A549 (cell line): Measurements from ENCODE around the gene PLXNB2. TPM values are rescaled to one million over a fixed set of nuclear protein-coding genes. Genes with fewer than 3 reads are reported as not detected.

Source experiments
- ATAC-seq, 2 experiments: fragments of 200-7000 bp in 1 of 2; fragments of >200 bp in 1 of 2; cut with Nextera tagmentation in 1 of 2; cut with Tn5 transposase in 1 of 2; 3 replicates each; pipeline versions ENCODE4 v1.8.0 to v1.9.1; 2018 to 2020; ENCODE audit warnings: mild to moderate bottlenecking in 1 of 2, moderate library complexity in 1 of 2
- CTCF ChIA-PET: fragments of 300-600 bp; sonication (Branson Sonifier 250); formaldehyde crosslinking; extraction: SDS; loops from one replicate; lab custom pipeline; 2021; ENCODE audit warnings: antibody characterized with exemption, inconsistent platforms; lab: Yijun Ruan, JAX
- POLR2A ChIA-PET: fragments of 350-600 bp; formaldehyde crosslinking; extraction: SDS; loops from one replicate; lab custom pipeline; 2021; ENCODE audit warnings: antibody characterized with exemption, inconsistent platforms; lab: Yijun Ruan, JAX
- DNase-seq, 2 experiments: peaks; one replicate each; pipeline versions ENCODE4 v3.0.0 to v3.0.0-alpha.2; 2011 to 2016; ENCODE audit warnings: low read depth in 1 of 2, low spot score in 1 of 2
- FAIRE-seq: peaks from 2 replicates; lab custom pipeline; 2011; peaks lifted over from hg19 to GRCh38; lab: Jason Lieb, UNC
- H3K27ac ChIP-seq, 2 experiments: fragments of >200 bp; sonication (Bioruptor Twin); formaldehyde crosslinking; 3 replicates each; pipeline ENCODE4 v1.5.1; 2016 to 2017
- H3K4me1 ChIP-seq: fragments of >200 bp; sonication (Bioruptor Twin); formaldehyde crosslinking; 3 replicates; pipeline ENCODE4 v1.6.1; 2016
- H3K4me2 ChIP-seq: fragments of >200 bp; sonication (Bioruptor Twin); formaldehyde crosslinking; 3 replicates; pipeline ENCODE4 v1.6.1; 2016
- H3K4me3 ChIP-seq: fragments of >200 bp; sonication (Bioruptor Twin); formaldehyde crosslinking; 3 replicates; pipeline ENCODE4 v1.5.1; 2016
- H3K9me3 ChIP-seq: fragments of >200 bp; sonication (Bioruptor Twin); formaldehyde crosslinking; 3 replicates; pipeline ENCODE4 v1.6.1; 2016
- BHLHE40 ChIP-seq: IDR thresholded peaks from 2 replicates; pipeline ENCODE4 v1.6.1; 2012; ENCODE audit warnings: low read depth, low read length, inconsistent platforms
- CBX2 ChIP-seq: fragments of 200-600 bp; sonication (generic); IDR thresholded peaks from 2 replicates; pipeline ENCODE4 v1.6.1; 2016; ENCODE audit warnings: low read depth, mild to moderate bottlenecking, borderline replicate concordance
- CHD4 ChIP-seq: fragments of 200-600 bp; sonication (generic); IDR thresholded peaks from 2 replicates; pipeline ENCODE4 v1.6.1; 2016; ENCODE audit warnings: antibody characterized with exemption, mild to moderate bottlenecking, borderline replicate concordance
- EHF ChIP-seq: fragments of 250-450 bp; sonication (Bioruptor Pico); IDR thresholded peaks from 2 replicates; pipeline ENCODE4 v1.5.0; 2020; ENCODE audit warnings: mild to moderate bottlenecking
- ESRRA ChIP-seq: fragments of 150-350 bp; IDR thresholded peaks from 2 replicates; pipeline ENCODE4 v1.6.1; 2014; ENCODE audit warnings: mild to moderate bottlenecking, low read length, borderline replicate concordance
- FOXS1 ChIP-seq: fragments of 250-450 bp; sonication (Bioruptor Pico); IDR thresholded peaks from 2 replicates; pipeline ENCODE4 v1.5.0; 2020; ENCODE audit warnings: mild to moderate bottlenecking, moderate library complexity
- GATA3 ChIP-seq: IDR thresholded peaks from 2 replicates; pipeline ENCODE4 v1.6.1; 2012; ENCODE audit warnings: borderline replicate concordance
- HDAC2 ChIP-seq: fragments of 200-600 bp; sonication (generic); IDR thresholded peaks from 2 replicates; pipeline ENCODE4 v1.6.1; 2016
- HOXB5 ChIP-seq: fragments of 250-450 bp; sonication (Bioruptor Pico); IDR thresholded peaks from 2 replicates; pipeline ENCODE4 v1.5.0; 2020; ENCODE audit warnings: mild to moderate bottlenecking, moderate library complexity
- JUN ChIP-seq, 2 experiments: fragments of >200 bp; sonication (Bioruptor Twin); formaldehyde crosslinking; IDR thresholded peaks; 2 replicates in 1 of 2; 3 replicates in 1 of 2; pipeline ENCODE4 v1.6.1; 2016 to 2017
- KDM1A ChIP-seq: fragments of 200-600 bp; sonication (generic); IDR thresholded peaks from 2 replicates; pipeline ENCODE4 v1.6.1; 2016; ENCODE audit warnings: low read depth, mild to moderate bottlenecking
- MAZ ChIP-seq: fragments of 150-350 bp; IDR thresholded peaks from 2 replicates; pipeline ENCODE4 v1.6.1; 2014; ENCODE audit warnings: antibody characterized with exemption, low read depth, low read length, borderline replicate concordance
- MYC ChIP-seq: IDR thresholded peaks from 2 replicates; pipeline ENCODE4 v1.6.1; 2012; ENCODE audit warnings: mild to moderate bottlenecking, inconsistent platforms, low read length, improper control_type of control experiment, borderline replicate concordance
- NPAS2 ChIP-seq: fragments of 250-450 bp; sonication (Bioruptor Pico); IDR thresholded peaks from 2 replicates; pipeline ENCODE4 v1.8.0; 2022; ENCODE audit warnings: mild to moderate bottlenecking, moderate library complexity, borderline replicate concordance
- PHF8 ChIP-seq: fragments of 200-600 bp; sonication (generic); IDR thresholded peaks from 2 replicates; pipeline ENCODE4 v1.6.1; 2016; ENCODE audit warnings: low read depth, mild to moderate bottlenecking, antibody characterized with exemption, moderate library complexity, borderline replicate concordance
- POLR2A ChIP-seq: IDR thresholded peaks from 2 replicates; pipeline ENCODE4 v1.6.1; 2012; ENCODE audit warnings: mild to moderate bottlenecking, low read length
- RFX5 ChIP-seq: fragments of 450-650 bp; IDR thresholded peaks from 2 replicates; pipeline ENCODE4 v1.7.1; 2014; ENCODE audit warnings: antibody characterized with exemption, mild to moderate bottlenecking, moderate library complexity
- SMC3 ChIP-seq: fragments of >200 bp; sonication (Bioruptor Twin); formaldehyde crosslinking; IDR thresholded peaks from 3 replicates; pipeline ENCODE4 v1.6.1; 2018; ENCODE audit warnings: inconsistent platforms
- SREBF2 ChIP-seq: fragments of 450-650 bp; IDR thresholded peaks from 2 replicates; pipeline ENCODE4 v1.6.1; 2014; ENCODE audit warnings: mild to moderate bottlenecking, moderate library complexity
- WGBS: methylation state at CpG from one replicate; pipeline ENCODE4 v1.1.6; 2017; ENCODE audit errors: missing lambda C conversion rate; 5-methylcytosine and 5-hydroxymethylcytosine counted together
- polyA plus RNA-seq, 4 experiments: library from polyadenylated mRNA; depleted of rRNA in 3 of 4; stranded (reverse); fragments of >200 nt; fragmentation: RNase III in 1 of 4; extraction: RNeasy Plus Mini Kit Qiagen cat#74134 plus additional on column Dnase treatment in 1 of 4; gene quantifications; 2 replicates in 3 of 4; 3 replicates in 1 of 4; pipeline ENCODE4 v1.2.3, GENCODE V29; 2011 to 2017
- TF ChIP-seq, protein P1 (sequence below): fragments of 250-450 bp; sonication (Bioruptor Pico); IDR thresholded peaks from 2 replicates; pipeline ENCODE4 v1.5.0; 2021; ENCODE audit warnings: mild to moderate bottlenecking, moderate library complexity, borderline replicate concordance
- TF ChIP-seq, protein P2 (sequence below): fragments of 450-650 bp; IDR thresholded peaks from 2 replicates; pipeline ENCODE4 v1.6.1; 2014; ENCODE audit warnings: antibody characterized with exemption
- TF ChIP-seq, protein P3 (sequence below): fragments of 200-600 bp; sonication (generic); IDR thresholded peaks from 2 replicates; pipeline ENCODE4 v1.6.1; 2016; ENCODE audit warnings: antibody characterized with exemption, mild to moderate bottlenecking, moderate library complexity
- TF ChIP-seq, protein P4 (sequence below): fragments of 150-350 bp; IDR thresholded peaks from 2 replicates; pipeline ENCODE4 v1.6.1; 2014; ENCODE audit warnings: low read depth, mild to moderate bottlenecking, low read length
- TF ChIP-seq, protein P5 (sequence below): fragments of >200 bp; sonication (Bioruptor Twin); formaldehyde crosslinking; IDR thresholded peaks from 2 replicates; pipeline ENCODE4 v1.6.1; 2016

Gene PLXNB2
- polyA plus RNA-seq, 2 of the 4 experiments (the other 2 are of a cell fraction), result 24.6 to 64.4 TPM

DNA sequence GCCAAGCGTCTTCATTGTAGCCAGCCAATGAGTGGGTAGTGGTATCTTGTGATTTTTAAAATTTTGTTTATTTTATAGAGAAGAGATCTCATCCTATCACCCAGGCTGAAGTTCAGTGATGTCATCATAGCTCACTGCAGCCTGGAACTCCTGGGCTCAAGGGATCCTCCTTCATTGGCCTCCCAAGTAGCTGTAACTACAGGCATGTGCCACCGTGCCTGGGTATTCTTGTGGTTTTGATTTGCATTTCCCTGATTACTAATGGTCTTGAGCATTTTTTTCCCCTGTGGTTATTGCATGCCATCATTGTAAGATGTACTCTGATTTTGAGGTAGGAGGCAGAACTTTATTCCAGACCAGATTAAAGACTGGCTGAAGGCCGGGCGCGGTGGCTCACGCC, 21.8 kb upstream of the PLXNB2 start:
- Histone ChIP-seq H3K4me2 (no peak overlapping the region), H3K4me1 (peaks cover 17% of the 10 kb centered on the region; the same call in 2 of the 3 replicates), H3K4me3 (no peak overlapping the region), H3K9me3 (no peaks in the 10 kb centered on the region), H3K27ac (no peak overlapping the region)
- ATAC-seq (no peak), FAIRE-seq (no peak), DNase-seq (no peak)
- 97% methylated on average over 6 of the region's 6 CpGs for WGBS
- POLR2A ChIA-PET, result no interaction called here
- TF ChIP-seq RFX5, result no peak
- TF ChIP-seq SMC3, result no peak
- TF ChIP-seq, protein P1, sequence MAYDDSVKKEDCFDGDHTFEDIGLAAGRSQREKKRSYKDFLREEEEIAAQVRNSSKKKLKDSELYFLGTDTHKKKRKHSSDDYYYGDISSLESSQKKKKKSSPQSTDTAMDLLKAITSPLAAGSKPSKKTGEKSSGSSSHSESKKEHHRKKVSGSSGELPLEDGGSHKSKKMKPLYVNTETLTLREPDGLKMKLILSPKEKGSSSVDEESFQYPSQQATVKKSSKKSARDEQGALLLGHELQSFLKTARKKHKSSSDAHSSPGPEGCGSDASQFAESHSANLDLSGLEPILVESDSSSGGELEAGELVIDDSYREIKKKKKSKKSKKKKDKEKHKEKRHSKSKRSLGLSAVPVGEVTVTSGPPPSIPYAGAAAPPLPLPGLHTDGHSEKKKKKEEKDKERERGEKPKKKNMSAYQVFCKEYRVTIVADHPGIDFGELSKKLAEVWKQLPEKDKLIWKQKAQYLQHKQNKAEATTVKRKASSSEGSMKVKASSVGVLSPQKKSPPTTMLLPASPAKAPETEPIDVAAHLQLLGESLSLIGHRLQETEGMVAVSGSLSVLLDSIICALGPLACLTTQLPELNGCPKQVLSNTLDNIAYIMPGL (CRISPR knock-in tag), result no peak
- TF ChIP-seq FOXS1 (CRISPR knock-in tag), result no peak
- TF ChIP-seq MAZ, result no peak
- TF ChIP-seq KDM1A, result no peak
- TF ChIP-seq EHF (CRISPR knock-in tag), result no peak
- no peak for TF ChIP-seq CBX2
- TF ChIP-seq HOXB5 (CRISPR knock-in tag), result no peak
- TF ChIP-seq MYC, result no peak
- no peak for TF ChIP-seq POLR2A
- TF ChIP-seq, protein P2, sequence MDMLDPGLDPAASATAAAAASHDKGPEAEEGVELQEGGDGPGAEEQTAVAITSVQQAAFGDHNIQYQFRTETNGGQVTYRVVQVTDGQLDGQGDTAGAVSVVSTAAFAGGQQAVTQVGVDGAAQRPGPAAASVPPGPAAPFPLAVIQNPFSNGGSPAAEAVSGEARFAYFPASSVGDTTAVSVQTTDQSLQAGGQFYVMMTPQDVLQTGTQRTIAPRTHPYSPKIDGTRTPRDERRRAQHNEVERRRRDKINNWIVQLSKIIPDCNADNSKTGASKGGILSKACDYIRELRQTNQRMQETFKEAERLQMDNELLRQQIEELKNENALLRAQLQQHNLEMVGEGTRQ, result no peak
- no peak for TF ChIP-seq NPAS2 (CRISPR knock-in tag)
- no peak for TF ChIP-seq JUN (IDR thresholded peaks at IDR 0.05)
- no peak for TF ChIP-seq GATA3
- TF ChIP-seq, all 56 proteins: peak for 0
- CTCF ChIA-PET, result interaction anchor here (0.6 to 9.8 kb wide), 6 partner anchors 12 to 252 kb away, joined by 3 to 74 read pairs (median 10); partner anchors contain the start of gene HDAC10

DNA sequence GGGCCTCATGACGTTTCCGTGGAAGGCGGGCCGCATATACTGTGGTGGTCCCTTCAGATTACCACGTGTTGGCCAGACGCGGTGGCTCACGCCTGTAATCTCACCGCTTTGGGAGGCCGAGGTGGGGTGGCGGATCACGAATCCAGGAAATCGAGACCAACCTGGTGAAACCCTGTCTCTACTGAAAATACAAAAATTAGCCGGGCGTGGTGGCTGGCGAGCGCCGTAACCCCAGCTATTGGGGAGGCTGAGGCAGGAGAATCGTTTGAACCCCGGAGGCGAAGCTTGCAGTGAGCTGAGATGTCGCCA, 20.2 kb upstream of the PLXNB2 start:
- ATAC-seq (no peak), DNase-seq (no peak), FAIRE-seq (no peak)
- TF ChIP-seq SMC3, result no peak
- TF ChIP-seq, protein P1 (CRISPR knock-in tag), result no peak
- TF ChIP-seq, protein P3, sequence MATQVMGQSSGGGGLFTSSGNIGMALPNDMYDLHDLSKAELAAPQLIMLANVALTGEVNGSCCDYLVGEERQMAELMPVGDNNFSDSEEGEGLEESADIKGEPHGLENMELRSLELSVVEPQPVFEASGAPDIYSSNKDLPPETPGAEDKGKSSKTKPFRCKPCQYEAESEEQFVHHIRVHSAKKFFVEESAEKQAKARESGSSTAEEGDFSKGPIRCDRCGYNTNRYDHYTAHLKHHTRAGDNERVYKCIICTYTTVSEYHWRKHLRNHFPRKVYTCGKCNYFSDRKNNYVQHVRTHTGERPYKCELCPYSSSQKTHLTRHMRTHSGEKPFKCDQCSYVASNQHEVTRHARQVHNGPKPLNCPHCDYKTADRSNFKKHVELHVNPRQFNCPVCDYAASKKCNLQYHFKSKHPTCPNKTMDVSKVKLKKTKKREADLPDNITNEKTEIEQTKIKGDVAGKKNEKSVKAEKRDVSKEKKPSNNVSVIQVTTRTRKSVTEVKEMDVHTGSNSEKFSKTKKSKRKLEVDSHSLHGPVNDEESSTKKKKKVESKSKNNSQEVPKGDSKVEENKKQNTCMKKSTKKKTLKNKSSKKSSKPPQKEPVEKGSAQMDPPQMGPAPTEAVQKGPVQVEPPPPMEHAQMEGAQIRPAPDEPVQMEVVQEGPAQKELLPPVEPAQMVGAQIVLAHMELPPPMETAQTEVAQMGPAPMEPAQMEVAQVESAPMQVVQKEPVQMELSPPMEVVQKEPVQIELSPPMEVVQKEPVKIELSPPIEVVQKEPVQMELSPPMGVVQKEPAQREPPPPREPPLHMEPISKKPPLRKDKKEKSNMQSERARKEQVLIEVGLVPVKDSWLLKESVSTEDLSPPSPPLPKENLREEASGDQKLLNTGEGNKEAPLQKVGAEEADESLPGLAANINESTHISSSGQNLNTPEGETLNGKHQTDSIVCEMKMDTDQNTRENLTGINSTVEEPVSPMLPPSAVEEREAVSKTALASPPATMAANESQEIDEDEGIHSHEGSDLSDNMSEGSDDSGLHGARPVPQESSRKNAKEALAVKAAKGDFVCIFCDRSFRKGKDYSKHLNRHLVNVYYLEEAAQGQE, result no peak
- no peak; the same call in 1 of the 2 replicates for TF ChIP-seq PHF8
- TF ChIP-seq MYC, result no peak
- no peak for TF ChIP-seq ESRRA
- no peak for TF ChIP-seq RFX5
- no peak for TF ChIP-seq CHD4
- TF ChIP-seq, protein P4, sequence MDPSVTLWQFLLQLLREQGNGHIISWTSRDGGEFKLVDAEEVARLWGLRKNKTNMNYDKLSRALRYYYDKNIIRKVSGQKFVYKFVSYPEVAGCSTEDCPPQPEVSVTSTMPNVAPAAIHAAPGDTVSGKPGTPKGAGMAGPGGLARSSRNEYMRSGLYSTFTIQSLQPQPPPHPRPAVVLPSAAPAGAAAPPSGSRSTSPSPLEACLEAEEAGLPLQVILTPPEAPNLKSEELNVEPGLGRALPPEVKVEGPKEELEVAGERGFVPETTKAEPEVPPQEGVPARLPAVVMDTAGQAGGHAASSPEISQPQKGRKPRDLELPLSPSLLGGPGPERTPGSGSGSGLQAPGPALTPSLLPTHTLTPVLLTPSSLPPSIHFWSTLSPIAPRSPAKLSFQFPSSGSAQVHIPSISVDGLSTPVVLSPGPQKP, result no peak
- no peak for TF ChIP-seq HDAC2
- no peak for TF ChIP-seq BHLHE40
- no peak for TF ChIP-seq SREBF2
- TF ChIP-seq, protein P5, sequence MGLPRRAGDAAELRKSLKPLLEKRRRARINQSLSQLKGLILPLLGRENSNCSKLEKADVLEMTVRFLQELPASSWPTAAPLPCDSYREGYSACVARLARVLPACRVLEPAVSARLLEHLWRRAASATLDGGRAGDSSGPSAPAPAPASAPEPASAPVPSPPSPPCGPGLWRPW, result no peak
- TF ChIP-seq, protein P2, result no peak
- H3K9me3 ChIP-seq, result no peaks in the 10 kb centered on the region
- peak overlapping the region; percentile 97 for H3K27ac ChIP-seq
- WGBS, result 86% methylated on average over 22 of the region's 22 CpGs
- ChIA-PET CTCF (interaction anchor here (0.6 to 9.8 kb wide), 16 partner anchors 9 to 170 kb away, joined by 3 to 74 read pairs (median 7); partner anchors contain the start of gene HDAC10), POLR2A (no interaction called here)
- peak overlapping the region; percentile 91 for H3K4me2 ChIP-seq
- H3K4me1 ChIP-seq, result peaks cover 17% of the 10 kb centered on the region; the same call in 2 of the 3 replicates
- peak overlapping the region; percentile 92 for H3K4me3 ChIP-seq
